Kidney epithelial cell (primary cell): ENCODE measurements around the gene OSGEP. TPM values are rescaled to one million over a fixed set of nuclear protein-coding genes. Genes with fewer than 3 reads are reported as not detected.

ENCODE experiments used
- DNase-seq: peaks from one replicate; pipeline ENCODE4 v3.0.0-alpha.2; 2010; ENCODE audit warnings: low read depth
- H3K27me3 ChIP-seq: 2 replicates; pipeline ENCODE4 v1.6.0; 2011; ENCODE audit warnings: low read length; ENCODE audit not compliant: control insufficient read depth, insufficient read depth
- H3K36me3 ChIP-seq: 2 replicates; pipeline ENCODE4 v1.5.1; 2011; ENCODE audit warnings: low read length; ENCODE audit not compliant: control insufficient read depth, insufficient read depth
- H3K4me3 ChIP-seq: 2 replicates; pipeline ENCODE4 v1.5.1; 2011; ENCODE audit warnings: low read depth, mild to moderate bottlenecking, control low read depth, low read length
- CTCF ChIP-seq: IDR thresholded peaks from 2 replicates; pipeline ENCODE4 v1.5.1; 2011; ENCODE audit warnings: mild to moderate bottlenecking, moderate library complexity, low read length, control low read depth, inconsistent platforms; ENCODE audit not compliant: insufficient read depth, poor library complexity, severe bottlenecking
- total RNA-seq: library from RNA; depleted of rRNA; stranded (reverse); fragments of >200 nt; gene quantifications from 2 replicates; pipeline ENCODE4 v1.2.3, GENCODE V29; 2015

OSGEP gene
- total RNA-seq, 1 donor from 2014 or later: 46.6 TPM

GRCh38 chr14:20498622-20499021 is 44.0 kb upstream of the OSGEP start:
- no peaks in the 10 kb centered on the region for H3K27me3 ChIP-seq
- no peaks in the 10 kb centered on the region for H3K36me3 ChIP-seq
- TF ChIP-seq CTCF: no peak
- no peak overlapping the region for H3K4me3 ChIP-seq
- no peak for DNase-seq

- Histone ChIP-seq H3K36me3 (no peaks in the 10 kb centered on the region), H3K27me3 (no peaks in the 10 kb centered on the region), H3K4me3 (no peak overlapping the region)
- no peak for DNase-seq
- TF ChIP-seq CTCF: no peak
Measured at GRCh38 chr14:20494935-20495766, 40.5 kb upstream of the OSGEP start.

GRCh38 chr14:20493634-20494033 is 39.0 kb upstream of the OSGEP start:
- H3K4me3 ChIP-seq: no peak overlapping the region
- no peak for DNase-seq
- H3K27me3 ChIP-seq: no peaks in the 10 kb centered on the region
- no peak for TF ChIP-seq CTCF
- no peaks in the 10 kb centered on the region for H3K36me3 ChIP-seq

- no peak for TF ChIP-seq CTCF
- Histone ChIP-seq H3K4me3 (no peak overlapping the region), H3K27me3 (no peaks in the 10 kb centered on the region), H3K36me3 (no peaks in the 10 kb centered on the region)
- DNase-seq: no peak
Measured at GRCh38 chr14:20492486-20492885, 37.9 kb upstream of the OSGEP start.

- no peak for TF ChIP-seq CTCF
- H3K36me3 ChIP-seq: no peaks in the 10 kb centered on the region
- no peak for DNase-seq
Measured at GRCh38 chr14:20490563-20490962, 36.0 kb upstream of the OSGEP start.

More at GRCh38 chr14:20490563-20490962, 36.0 kb upstream of the OSGEP start:
- no peaks in the 10 kb centered on the region for H3K27me3 ChIP-seq
- no peak overlapping the region for H3K4me3 ChIP-seq
